ENCODE measurements around the gene SPIRE2. TPM values are rescaled to one million over a fixed set of nuclear protein-coding genes. Genes with fewer than 3 reads are reported as not detected.

Gene SPIRE2
- total and polyA plus RNA-seq, 4 donors = 12.3 to 51.3 (median 27.2) TPM

DNA sequence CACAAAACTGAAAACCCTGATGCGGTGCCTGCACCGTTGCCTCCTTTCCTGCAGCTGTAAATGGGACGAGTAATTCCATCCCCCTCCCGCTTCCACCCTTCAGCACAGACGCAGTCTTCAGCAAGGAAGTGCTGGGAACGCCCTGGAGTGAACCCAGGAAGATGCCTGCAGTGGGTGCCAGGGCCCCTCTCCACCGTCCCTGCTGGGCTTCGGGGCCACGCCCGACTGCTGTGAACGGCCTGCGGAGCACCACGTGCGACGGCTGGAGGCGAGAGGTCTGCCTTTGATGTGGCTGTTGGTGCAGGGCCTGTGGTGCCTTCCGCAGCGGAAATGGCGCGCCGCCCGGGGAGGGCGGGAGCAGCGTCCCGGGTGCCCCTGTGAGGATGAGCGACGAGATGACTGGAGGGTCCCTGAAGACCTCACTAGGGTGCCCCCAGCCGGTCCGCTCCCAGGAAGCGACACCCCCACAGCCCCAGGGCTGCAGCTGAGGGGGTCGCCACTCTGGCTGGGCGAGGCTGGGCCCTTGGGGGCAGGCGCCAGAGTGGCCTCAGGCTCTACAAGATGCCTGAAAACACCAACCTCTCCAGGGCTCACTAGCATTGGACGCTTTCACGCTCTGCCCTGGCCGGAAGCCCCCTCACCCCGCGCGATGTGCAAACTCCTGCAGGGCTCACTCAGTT lies 89.6 kb downstream of the SPIRE2 start:
- H3K27ac ChIP-seq (ENCODE audit: low read depth, low read length) = peak overlapping the region; percentile 61
- under 1% methylated on average over 39 of the region's 39 CpGs for WGBS (ENCODE audit: insufficient coverage)
- H3K4me1 ChIP-seq (ENCODE audit: control insufficient read depth, insufficient read depth, low read length) = peaks cover 69% of the 10 kb centered on the region
- H3K9me3 ChIP-seq (ENCODE audit: control insufficient read depth, insufficient read depth, low read length) = no peaks in the 10 kb centered on the region
- peaks cover 33% of the 10 kb centered on the region for H3K36me3 ChIP-seq (ENCODE audit: control insufficient read depth, insufficient read depth, low read length)
- DNase-seq (ENCODE audit: low read depth in 4 of 6, low spot score in 6 of 6) = peak in 3 of 6 donors; percentile 18 to 79 (median 72)
- H3K27me3 ChIP-seq (ENCODE audit: control insufficient read depth, insufficient read depth, low read length) = no peaks in the 10 kb centered on the region
- peak overlapping the region; percentile 38 for H3K4me3 ChIP-seq (ENCODE audit: low read depth, low read length)

GRCh38 chr16:89918453-89919347 lies 90.4 kb downstream of the SPIRE2 start, which contains the start of gene MC1R:
Gene MC1R (plus strand): TSS chr16:89918862. CDS start chr16:89919259, 397 bp downstream.
- Histone ChIP-seq H3K9me3 (ENCODE audit: control insufficient read depth, insufficient read depth, low read length) (no peaks in the 10 kb centered on the region), H3K27me3 (ENCODE audit: control insufficient read depth, insufficient read depth, low read length) (no peaks in the 10 kb centered on the region), H3K27ac (ENCODE audit: low read depth, low read length) (peak within 1 kb of the TSS; percentile 61), H3K4me3 (ENCODE audit: low read depth, low read length) (peak within 1 kb of the TSS; percentile 38), H3K36me3 (ENCODE audit: control insufficient read depth, insufficient read depth, low read length) (peaks cover 25% of the 10 kb centered on the region), H3K4me1 (ENCODE audit: control insufficient read depth, insufficient read depth, low read length) (peaks cover 72% of the 10 kb centered on the region)
- peak in 2 of 6 donors; percentile 23 to 45 for DNase-seq (ENCODE audit: low read depth in 4 of 6, low spot score in 6 of 6)
- 9% methylated on average over 22 of the region's 23 CpGs for WGBS (ENCODE audit: insufficient coverage)

DNA sequence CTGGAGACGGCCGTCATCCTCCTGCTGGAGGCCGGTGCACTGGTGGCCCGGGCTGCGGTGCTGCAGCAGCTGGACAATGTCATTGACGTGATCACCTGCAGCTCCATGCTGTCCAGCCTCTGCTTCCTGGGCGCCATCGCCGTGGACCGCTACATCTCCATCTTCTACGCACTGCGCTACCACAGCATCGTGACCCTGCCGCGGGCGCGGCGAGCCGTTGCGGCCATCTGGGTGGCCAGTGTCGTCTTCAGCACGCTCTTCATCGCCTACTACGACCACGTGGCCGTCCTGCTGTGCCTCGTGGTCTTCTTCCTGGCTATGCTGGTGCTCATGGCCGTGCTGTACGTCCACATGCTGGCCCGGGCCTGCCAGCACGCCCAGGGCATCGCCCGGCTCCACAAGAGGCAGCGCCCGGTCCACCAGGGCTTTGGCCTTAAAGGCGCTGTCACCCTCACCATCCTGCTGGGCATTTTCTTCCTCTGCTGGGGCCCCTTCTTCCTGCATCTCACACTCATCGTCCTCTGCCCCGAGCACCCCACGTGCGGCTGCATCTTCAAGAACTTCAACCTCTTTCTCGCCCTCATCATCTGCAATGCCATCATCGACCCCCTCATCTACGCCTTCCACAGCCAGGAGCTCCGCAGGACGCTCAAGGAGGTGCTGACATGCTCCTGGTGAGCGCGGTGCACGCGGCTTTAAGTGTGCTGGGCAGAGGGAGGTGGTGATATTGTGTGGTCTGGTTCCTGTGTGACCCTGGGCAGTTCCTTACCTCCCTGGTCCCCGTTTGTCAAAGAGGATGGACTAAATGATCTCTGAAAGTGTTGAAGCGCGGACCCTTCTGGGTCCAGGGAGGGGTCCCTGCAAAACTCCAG lies 91.5 kb downstream of the SPIRE2 start:
- 95% methylated on average over 46 of the region's 52 CpGs for WGBS (ENCODE audit: insufficient coverage)
- H3K27ac ChIP-seq (ENCODE audit: low read depth, low read length) = no peak overlapping the region
- H3K4me1 ChIP-seq (ENCODE audit: control insufficient read depth, insufficient read depth, low read length) = peaks cover 83% of the 10 kb centered on the region
- H3K4me3 ChIP-seq (ENCODE audit: low read depth, low read length) = no peak overlapping the region
- H3K36me3 ChIP-seq (ENCODE audit: control insufficient read depth, insufficient read depth, low read length) = peaks cover 18% of the 10 kb centered on the region
- DNase-seq (ENCODE audit: low read depth in 4 of 6, low spot score in 6 of 6) = no peak
- no peaks in the 10 kb centered on the region for H3K9me3 ChIP-seq (ENCODE audit: control insufficient read depth, insufficient read depth, low read length)
- H3K27me3 ChIP-seq (ENCODE audit: control insufficient read depth, insufficient read depth, low read length) = peaks cover 2% of the 10 kb centered on the region

DNA sequence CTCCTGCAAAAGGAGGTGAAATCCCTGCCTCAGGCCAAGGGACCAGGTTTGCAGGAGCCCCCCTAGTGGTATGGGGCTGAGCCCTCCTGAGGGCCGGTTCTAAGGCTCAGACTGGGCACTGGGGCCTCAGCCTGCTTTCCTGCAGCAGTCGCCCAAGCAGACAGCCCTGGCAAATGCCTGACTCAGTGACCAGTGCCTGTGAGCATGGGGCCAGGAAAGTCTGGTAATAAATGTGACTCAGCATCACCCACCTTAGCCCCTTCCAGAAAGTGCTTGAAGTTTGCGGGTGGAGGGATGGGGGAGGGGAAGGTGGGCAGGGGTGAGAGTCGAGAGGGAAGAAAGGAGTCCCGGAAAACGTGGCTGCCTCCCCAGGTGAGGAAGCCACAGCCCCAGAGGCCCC lies 92.4 kb downstream of the SPIRE2 start:
- no peak overlapping the region for H3K27ac ChIP-seq (ENCODE audit: low read depth, low read length)
- peaks cover 2% of the 10 kb centered on the region for H3K27me3 ChIP-seq (ENCODE audit: control insufficient read depth, insufficient read depth, low read length)

More for the DNA sequence above, 92.4 kb downstream of the SPIRE2 start:
- peaks cover 83% of the 10 kb centered on the region for H3K4me1 ChIP-seq (ENCODE audit: control insufficient read depth, insufficient read depth, low read length)
- 57% methylated on average over 6 of the region's 6 CpGs for WGBS (ENCODE audit: insufficient coverage)
- no peaks in the 10 kb centered on the region for H3K9me3 ChIP-seq (ENCODE audit: control insufficient read depth, insufficient read depth, low read length)
- H3K36me3 ChIP-seq (ENCODE audit: control insufficient read depth, insufficient read depth, low read length) = peaks cover 12% of the 10 kb centered on the region
- no peak overlapping the region for H3K4me3 ChIP-seq (ENCODE audit: low read depth, low read length)
- DNase-seq (ENCODE audit: low read depth in 4 of 6, low spot score in 6 of 6) = no peak

Other genes with a start within 250 kb of the SPIRE2 start
- 1 to 10 TPM in 1 of 2 donors, under 1 TPM in 1; 0.99 to 3.3 TPM for gene DPEP1, start 214.8 kb upstream of the SPIRE2 start, total RNA-seq
- 1 to 10 TPM; 6.9 to 9.8 TPM for gene DPEP1, start 214.8 kb upstream of the SPIRE2 start, polyA plus RNA-seq (ENCODE audit: insufficient read length in 2 of 2)
- gene CHMP1A, start 170.8 kb upstream of the SPIRE2 start, total RNA-seq = 10 to 100 TPM; 48.0 to 63.1 TPM
- 100 to 1,000 TPM; 106 to 114 TPM for gene CHMP1A, start 170.8 kb upstream of the SPIRE2 start, polyA plus RNA-seq (ENCODE audit: insufficient read length in 2 of 2)
- gene SPATA33, start 170.6 kb upstream of the SPIRE2 start, total RNA-seq = 10 to 100 TPM in 1 of 2 donors, 1 to 10 TPM in 1; 5.7 to 16.3 TPM
- 10 to 100 TPM; 24.2 to 25.4 TPM for gene SPATA33, start 170.6 kb upstream of the SPIRE2 start, polyA plus RNA-seq (ENCODE audit: insufficient read length in 2 of 2)
- gene CDK10, start 141.8 kb upstream of the SPIRE2 start, total RNA-seq = 10 to 100 TPM; 34.7 to 64.1 TPM
- 100 to 1,000 TPM; 101 to 115 TPM for gene CDK10, start 141.8 kb upstream of the SPIRE2 start, polyA plus RNA-seq (ENCODE audit: insufficient read length in 2 of 2)
- 1 to 10 TPM; 8.7 to 9.7 TPM for gene SPATA2L, start 126.8 kb upstream of the SPIRE2 start, total RNA-seq
- gene SPATA2L, start 126.8 kb upstream of the SPIRE2 start, polyA plus RNA-seq (ENCODE audit: insufficient read length in 2 of 2) = 10 to 100 TPM; 14.0 to 15.3 TPM
- gene VPS9D1, start 107.6 kb upstream of the SPIRE2 start, total RNA-seq = 10 to 100 TPM in 1 of 2 donors, 1 to 10 TPM in 1; 9.4 to 13.4 TPM
- gene VPS9D1, start 107.6 kb upstream of the SPIRE2 start, polyA plus RNA-seq (ENCODE audit: insufficient read length in 2 of 2) = 10 to 100 TPM; 39.5 to 49.7 TPM
- gene ZNF276, start 106.9 kb upstream of the SPIRE2 start, total RNA-seq = 10 to 100 TPM; 24.4 to 35.3 TPM
- gene ZNF276, start 106.9 kb upstream of the SPIRE2 start, polyA plus RNA-seq (ENCODE audit: insufficient read length in 2 of 2) = 10 to 100 TPM; 48.7 to 61.3 TPM
- 10 to 100 TPM in 1 of 2 donors, 1 to 10 TPM in 1; 9.3 to 11.5 TPM for gene FANCA, start 11.8 kb upstream of the SPIRE2 start, total RNA-seq
- gene FANCA, start 11.8 kb upstream of the SPIRE2 start, polyA plus RNA-seq (ENCODE audit: insufficient read length in 2 of 2) = 10 to 100 TPM; 17.0 to 32.5 TPM
- gene TCF25, start 45.1 kb downstream of the SPIRE2 start, total RNA-seq = 100 to 1,000 TPM; 114 to 169 TPM
- 100 to 1,000 TPM; 181 to 240 TPM for gene TCF25, start 45.1 kb downstream of the SPIRE2 start, polyA plus RNA-seq (ENCODE audit: insufficient read length in 2 of 2)
- 1 to 10 TPM; 2.2 to 3.4 TPM for gene MC1R, start 90.4 kb downstream of the SPIRE2 start, total RNA-seq
- gene MC1R, start 90.4 kb downstream of the SPIRE2 start, polyA plus RNA-seq (ENCODE audit: insufficient read length in 2 of 2) = 10 to 100 TPM in 1 of 2 donors, 1 to 10 TPM in 1; 6.3 to 13.3 TPM
- 100 to 1,000 TPM; 309 to 607 TPM for gene TUBB3, start 94.9 kb downstream of the SPIRE2 start, total RNA-seq
- gene TUBB3, start 94.9 kb downstream of the SPIRE2 start, polyA plus RNA-seq (ENCODE audit: insufficient read length in 2 of 2) = 1,000 to 10,000 TPM; 1,077 to 1,105 TPM
- gene DEF8, start 120.3 kb downstream of the SPIRE2 start, total RNA-seq = 10 to 100 TPM; 65.6 to 69.2 TPM
- 100 to 1,000 TPM; 104 to 125 TPM for gene DEF8, start 120.3 kb downstream of the SPIRE2 start, polyA plus RNA-seq (ENCODE audit: insufficient read length in 2 of 2)
- 1 to 10 TPM; 6.0 to 9.6 TPM for gene DBNDD1, start 191.0 kb downstream of the SPIRE2 start, total RNA-seq
- 10 to 100 TPM; 49.9 to 59.5 TPM for gene DBNDD1, start 191.0 kb downstream of the SPIRE2 start, polyA plus RNA-seq (ENCODE audit: insufficient read length in 2 of 2)
- gene PRDM7, start 248.9 kb downstream of the SPIRE2 start, total RNA-seq = not detected
- gene PRDM7, start 248.9 kb downstream of the SPIRE2 start, polyA plus RNA-seq (ENCODE audit: insufficient read length in 2 of 2) = under 1 TPM in 1 of 2 donors, not detected in 1; 0.54 TPM